Measurements from ENCODE around the gene DCBLD2.

The DCBLD2 gene

DNA sequence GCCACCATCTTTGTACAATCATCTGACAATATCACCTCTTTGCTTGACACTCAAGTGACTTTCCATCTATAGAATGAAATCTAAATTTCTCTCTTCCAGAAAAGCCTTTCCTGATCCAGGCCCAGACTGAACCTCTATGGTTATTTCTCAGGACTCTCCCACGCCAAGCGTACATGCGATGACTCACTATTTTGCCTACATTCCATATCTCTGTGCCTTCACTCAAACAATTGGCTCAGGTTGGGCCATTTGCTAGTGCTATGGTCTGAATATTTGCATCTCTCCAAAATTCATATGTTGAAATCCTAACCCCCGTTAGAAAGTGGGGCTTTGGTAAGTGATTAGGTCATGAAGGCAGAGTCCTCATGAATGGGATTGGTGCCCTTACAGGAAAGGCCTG, 94.5 kb downstream of the DCBLD2 start:
- Histone ChIP-seq H3K27ac (no peak overlapping the region), H3K27me3 (ENCODE audit: control insufficient read depth, insufficient read depth, low read length) (no peaks in the 10 kb centered on the region), H3K4me2 (ENCODE audit: low read length) (no peak overlapping the region), H3K4me1 (no peaks in the 10 kb centered on the region), H3K36me3 (ENCODE audit: control insufficient read depth, insufficient read depth, low read length) (no peaks in the 10 kb centered on the region), H2AFZ (no peak overlapping the region), H3K79me2 (no peaks in the 10 kb centered on the region), H3K9me3 (ENCODE audit: control insufficient read depth, low read length) (no peaks in the 10 kb centered on the region), H3K4me3 (ENCODE audit: low read depth, low read length) (no peak overlapping the region), H3K9ac (no peak overlapping the region)
- TF ChIP-seq, protein P1, sequence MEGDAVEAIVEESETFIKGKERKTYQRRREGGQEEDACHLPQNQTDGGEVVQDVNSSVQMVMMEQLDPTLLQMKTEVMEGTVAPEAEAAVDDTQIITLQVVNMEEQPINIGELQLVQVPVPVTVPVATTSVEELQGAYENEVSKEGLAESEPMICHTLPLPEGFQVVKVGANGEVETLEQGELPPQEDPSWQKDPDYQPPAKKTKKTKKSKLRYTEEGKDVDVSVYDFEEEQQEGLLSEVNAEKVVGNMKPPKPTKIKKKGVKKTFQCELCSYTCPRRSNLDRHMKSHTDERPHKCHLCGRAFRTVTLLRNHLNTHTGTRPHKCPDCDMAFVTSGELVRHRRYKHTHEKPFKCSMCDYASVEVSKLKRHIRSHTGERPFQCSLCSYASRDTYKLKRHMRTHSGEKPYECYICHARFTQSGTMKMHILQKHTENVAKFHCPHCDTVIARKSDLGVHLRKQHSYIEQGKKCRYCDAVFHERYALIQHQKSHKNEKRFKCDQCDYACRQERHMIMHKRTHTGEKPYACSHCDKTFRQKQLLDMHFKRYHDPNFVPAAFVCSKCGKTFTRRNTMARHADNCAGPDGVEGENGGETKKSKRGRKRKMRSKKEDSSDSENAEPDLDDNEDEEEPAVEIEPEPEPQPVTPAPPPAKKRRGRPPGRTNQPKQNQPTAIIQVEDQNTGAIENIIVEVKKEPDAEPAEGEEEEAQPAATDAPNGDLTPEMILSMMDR (IDR thresholded peaks at IDR 0.05), result no peak

DNA sequence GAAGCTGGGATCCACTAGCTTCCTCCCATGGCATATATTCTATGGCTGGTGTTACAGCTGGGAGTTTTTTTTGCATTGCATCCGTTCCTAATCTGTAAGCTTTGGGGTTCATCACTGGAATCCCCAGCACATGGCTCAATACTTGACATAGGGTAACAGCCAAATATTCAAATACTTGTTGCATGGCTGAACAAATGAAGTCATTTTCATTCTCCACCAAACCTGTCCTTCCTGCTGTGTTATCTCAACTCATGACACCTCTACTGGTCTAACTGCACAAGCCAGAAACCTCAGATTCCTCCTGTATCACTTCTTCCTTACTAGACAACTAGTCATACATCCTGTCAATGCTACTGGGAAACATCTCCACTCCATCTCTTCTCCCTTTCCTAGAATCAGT, 95.0 kb downstream of the DCBLD2 start:
- Histone ChIP-seq H2AFZ (no peak overlapping the region), H3K27me3 (ENCODE audit: control insufficient read depth, insufficient read depth, low read length) (no peaks in the 10 kb centered on the region), H3K4me2 (ENCODE audit: low read length) (no peak overlapping the region), H3K9ac (no peak overlapping the region), H3K4me3 (ENCODE audit: low read depth, low read length) (no peak overlapping the region), H3K79me2 (no peaks in the 10 kb centered on the region), H3K27ac (no peak overlapping the region), H3K9me3 (ENCODE audit: control insufficient read depth, low read length) (no peaks in the 10 kb centered on the region), H3K36me3 (ENCODE audit: control insufficient read depth, insufficient read depth, low read length) (no peaks in the 10 kb centered on the region), H3K4me1 (no peaks in the 10 kb centered on the region)
- TF ChIP-seq, protein P1 (IDR thresholded peaks at IDR 0.05), result no peak

DNA sequence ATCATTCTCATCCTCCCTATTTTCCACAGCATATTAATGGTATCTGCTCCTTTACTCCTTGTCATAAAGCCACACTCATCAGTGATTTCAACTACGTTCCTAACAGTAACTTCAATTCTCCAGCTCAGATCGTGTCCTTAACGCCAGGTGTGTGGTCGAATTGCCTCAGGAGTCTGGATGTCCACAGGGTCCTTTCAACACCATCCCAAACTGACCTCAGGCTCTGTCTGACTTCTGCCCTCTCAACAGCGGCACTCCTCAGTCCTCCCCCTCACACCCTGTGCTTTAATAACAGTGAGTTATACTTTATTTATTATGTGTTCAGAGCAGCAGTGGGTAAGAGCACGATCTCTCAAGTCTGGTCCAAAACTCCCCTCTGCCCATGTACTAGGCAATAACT, 95.9 kb downstream of the DCBLD2 start:
- Histone ChIP-seq H3K79me2 (no peaks in the 10 kb centered on the region), H3K27ac (no peak overlapping the region), H3K9me3 (ENCODE audit: control insufficient read depth, low read length) (no peaks in the 10 kb centered on the region), H3K4me1 (no peaks in the 10 kb centered on the region), H3K4me2 (ENCODE audit: low read length) (no peak overlapping the region), H3K27me3 (ENCODE audit: control insufficient read depth, insufficient read depth, low read length) (no peaks in the 10 kb centered on the region), H2AFZ (no peak overlapping the region), H3K9ac (no peak overlapping the region), H3K36me3 (ENCODE audit: control insufficient read depth, insufficient read depth, low read length) (no peaks in the 10 kb centered on the region), H3K4me3 (ENCODE audit: low read depth, low read length) (no peak overlapping the region)
- TF ChIP-seq, protein P1 (IDR thresholded peaks at IDR 0.05), result no peak

DNA sequence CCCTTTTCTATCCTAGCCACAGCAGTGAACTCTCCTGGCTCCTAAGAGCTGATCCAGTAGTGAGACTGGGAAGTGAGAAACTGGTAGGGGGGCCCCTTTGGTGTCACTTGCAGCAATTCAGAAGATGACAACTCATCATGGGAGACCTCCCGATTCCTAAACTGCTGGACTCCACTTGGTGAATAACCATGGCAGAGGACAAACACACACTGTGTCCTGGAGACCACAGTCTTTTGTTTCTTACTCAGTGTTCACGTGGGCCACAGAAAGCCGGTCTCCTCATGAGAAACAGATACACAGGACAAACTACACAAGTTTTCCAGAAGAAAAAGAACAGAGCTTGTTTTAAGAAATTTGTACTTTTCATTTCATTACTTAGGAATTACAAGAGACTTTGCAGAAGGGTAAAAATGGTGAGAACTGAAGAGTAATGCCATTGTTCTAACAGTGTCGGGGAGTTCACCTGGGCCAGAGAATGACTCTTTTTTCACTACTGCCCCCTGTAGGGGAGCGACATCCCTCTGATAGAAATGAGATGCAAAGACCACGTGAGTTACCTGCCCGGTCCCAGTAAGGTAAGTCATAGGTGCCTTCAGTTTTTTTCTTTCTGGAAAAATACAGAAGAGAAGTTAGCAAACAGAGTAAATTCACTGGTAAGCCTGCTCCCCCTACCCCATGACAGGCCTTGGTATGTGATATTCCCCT, 100.3 kb downstream of the DCBLD2 start:
- Histone ChIP-seq H3K36me3 (ENCODE audit: control insufficient read depth, insufficient read depth, low read length) (no peaks in the 10 kb centered on the region), H3K9ac (no peak overlapping the region), H3K4me3 (ENCODE audit: low read depth, low read length) (no peak overlapping the region), H3K4me1 (no peaks in the 10 kb centered on the region), H2AFZ (no peak overlapping the region), H3K27me3 (ENCODE audit: control insufficient read depth, insufficient read depth, low read length) (no peaks in the 10 kb centered on the region), H3K79me2 (no peaks in the 10 kb centered on the region), H3K9me3 (ENCODE audit: control insufficient read depth, low read length) (no peaks in the 10 kb centered on the region), H3K27ac (no peak overlapping the region), H3K4me2 (ENCODE audit: low read length) (no peak overlapping the region)
- TF ChIP-seq, protein P1 (IDR thresholded peaks at IDR 0.05), result no peak

DNA sequence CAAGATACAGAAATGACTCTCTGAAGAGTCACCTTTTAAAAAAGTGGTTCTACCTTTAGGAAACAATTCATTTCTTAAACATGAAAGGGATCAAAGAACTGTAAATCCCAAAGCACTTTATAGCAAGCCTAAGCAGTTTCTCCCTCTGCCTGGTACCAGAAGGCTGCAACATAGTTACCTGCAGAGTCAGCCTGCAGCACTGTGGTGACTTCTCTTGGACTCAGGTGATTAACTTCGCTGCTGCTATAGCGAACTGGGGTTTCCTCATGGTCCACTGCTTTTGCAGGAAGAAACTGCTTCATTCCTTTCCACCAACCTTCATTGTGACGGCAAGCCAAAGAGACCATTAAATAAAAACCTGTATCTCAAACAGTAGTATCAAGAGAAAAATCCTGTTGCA, 101.1 kb downstream of the DCBLD2 start:
- Histone ChIP-seq H3K4me2 (ENCODE audit: low read length) (no peak overlapping the region), H3K4me1 (no peaks in the 10 kb centered on the region), H3K36me3 (ENCODE audit: control insufficient read depth, insufficient read depth, low read length) (no peaks in the 10 kb centered on the region), H2AFZ (no peak overlapping the region), H3K27ac (no peak overlapping the region), H3K9me3 (ENCODE audit: control insufficient read depth, low read length) (no peaks in the 10 kb centered on the region), H3K4me3 (ENCODE audit: low read depth, low read length) (no peak overlapping the region), H3K79me2 (no peaks in the 10 kb centered on the region), H3K27me3 (ENCODE audit: control insufficient read depth, insufficient read depth, low read length) (no peaks in the 10 kb centered on the region), H3K9ac (no peak overlapping the region)
- TF ChIP-seq, protein P1 (IDR thresholded peaks at IDR 0.05), result no peak
